GM19043 (cell line): ENCODE data around the gene PEPD.

Experiments
- ATAC-seq: cut with Tn5 transposase; IDR thresholded peaks from one replicate; pipeline ENCODE4 v1.9.1; 2021; ENCODE audit warnings: low read depth; ENCODE audit not compliant: unreplicated experiment

PEPD gene

GRCh38 chr19:33344573-33344925 lies 177.0 kb downstream of the PEPD start:
- no peak for ATAC-seq

GRCh38 chr19:33343859-33344572 lies 177.6 kb downstream of the PEPD start:
- ATAC-seq = no peak

GRCh38 chr19:33343301-33343700 lies 178.3 kb downstream of the PEPD start:
- no peak for ATAC-seq

- no peak for ATAC-seq
Observed at GRCh38 chr19:33340991-33341390, 180.6 kb downstream of the PEPD start.

- no peak for ATAC-seq
Observed at GRCh38 chr19:33339016-33339984, 182.3 kb downstream of the PEPD start.
